ENCODE measurements around the gene TMTC4.

GRCh38 chr13:100694722-100695508 is 20.3 kb upstream of the TMTC4 start:
- TF ChIP-seq TCF4 (CRISPR knock-in tag; IDR thresholded peaks at IDR 0.05; ENCODE audit: borderline replicate concordance) (no peak), TOX (CRISPR knock-in tag; IDR thresholded peaks at IDR 0.05; ENCODE audit: borderline replicate concordance) (no peak), RARB (CRISPR knock-in tag; IDR thresholded peaks at IDR 0.05) (no peak), ZFP3 (CRISPR knock-in tag; IDR thresholded peaks at IDR 0.05) (no peak), BACH2 (CRISPR knock-in tag; IDR thresholded peaks at IDR 0.05; ENCODE audit: borderline replicate concordance) (no peak), CSDC2 (CRISPR knock-in tag; IDR thresholded peaks at IDR 0.05) (no peak), ESRRG (CRISPR knock-in tag; IDR thresholded peaks at IDR 0.05) (no peak), ZC3H10 (CRISPR knock-in tag; IDR thresholded peaks at IDR 0.05) (no peak)
- TF ChIP-seq, protein P1, sequence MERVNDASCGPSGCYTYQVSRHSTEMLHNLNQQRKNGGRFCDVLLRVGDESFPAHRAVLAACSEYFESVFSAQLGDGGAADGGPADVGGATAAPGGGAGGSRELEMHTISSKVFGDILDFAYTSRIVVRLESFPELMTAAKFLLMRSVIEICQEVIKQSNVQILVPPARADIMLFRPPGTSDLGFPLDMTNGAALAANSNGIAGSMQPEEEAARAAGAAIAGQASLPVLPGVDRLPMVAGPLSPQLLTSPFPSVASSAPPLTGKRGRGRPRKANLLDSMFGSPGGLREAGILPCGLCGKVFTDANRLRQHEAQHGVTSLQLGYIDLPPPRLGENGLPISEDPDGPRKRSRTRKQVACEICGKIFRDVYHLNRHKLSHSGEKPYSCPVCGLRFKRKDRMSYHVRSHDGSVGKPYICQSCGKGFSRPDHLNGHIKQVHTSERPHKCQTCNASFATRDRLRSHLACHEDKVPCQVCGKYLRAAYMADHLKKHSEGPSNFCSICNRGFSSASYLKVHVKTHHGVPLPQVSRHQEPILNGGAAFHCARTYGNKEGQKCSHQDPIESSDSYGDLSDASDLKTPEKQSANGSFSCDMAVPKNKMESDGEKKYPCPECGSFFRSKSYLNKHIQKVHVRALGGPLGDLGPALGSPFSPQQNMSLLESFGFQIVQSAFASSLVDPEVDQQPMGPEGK (CRISPR knock-in tag; IDR thresholded peaks at IDR 0.05; ENCODE audit: borderline replicate concordance): no peak
- TF ChIP-seq, protein P2, sequence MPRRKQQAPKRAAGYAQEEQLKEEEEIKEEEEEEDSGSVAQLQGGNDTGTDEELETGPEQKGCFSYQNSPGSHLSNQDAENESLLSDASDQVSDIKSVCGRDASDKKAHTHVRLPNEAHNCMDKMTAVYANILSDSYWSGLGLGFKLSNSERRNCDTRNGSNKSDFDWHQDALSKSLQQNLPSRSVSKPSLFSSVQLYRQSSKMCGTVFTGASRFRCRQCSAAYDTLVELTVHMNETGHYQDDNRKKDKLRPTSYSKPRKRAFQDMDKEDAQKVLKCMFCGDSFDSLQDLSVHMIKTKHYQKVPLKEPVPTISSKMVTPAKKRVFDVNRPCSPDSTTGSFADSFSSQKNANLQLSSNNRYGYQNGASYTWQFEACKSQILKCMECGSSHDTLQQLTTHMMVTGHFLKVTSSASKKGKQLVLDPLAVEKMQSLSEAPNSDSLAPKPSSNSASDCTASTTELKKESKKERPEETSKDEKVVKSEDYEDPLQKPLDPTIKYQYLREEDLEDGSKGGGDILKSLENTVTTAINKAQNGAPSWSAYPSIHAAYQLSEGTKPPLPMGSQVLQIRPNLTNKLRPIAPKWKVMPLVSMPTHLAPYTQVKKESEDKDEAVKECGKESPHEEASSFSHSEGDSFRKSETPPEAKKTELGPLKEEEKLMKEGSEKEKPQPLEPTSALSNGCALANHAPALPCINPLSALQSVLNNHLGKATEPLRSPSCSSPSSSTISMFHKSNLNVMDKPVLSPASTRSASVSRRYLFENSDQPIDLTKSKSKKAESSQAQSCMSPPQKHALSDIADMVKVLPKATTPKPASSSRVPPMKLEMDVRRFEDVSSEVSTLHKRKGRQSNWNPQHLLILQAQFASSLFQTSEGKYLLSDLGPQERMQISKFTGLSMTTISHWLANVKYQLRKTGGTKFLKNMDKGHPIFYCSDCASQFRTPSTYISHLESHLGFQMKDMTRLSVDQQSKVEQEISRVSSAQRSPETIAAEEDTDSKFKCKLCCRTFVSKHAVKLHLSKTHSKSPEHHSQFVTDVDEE (CRISPR knock-in tag; IDR thresholded peaks at IDR 0.05): no peak
- TF ChIP-seq, protein P3, sequence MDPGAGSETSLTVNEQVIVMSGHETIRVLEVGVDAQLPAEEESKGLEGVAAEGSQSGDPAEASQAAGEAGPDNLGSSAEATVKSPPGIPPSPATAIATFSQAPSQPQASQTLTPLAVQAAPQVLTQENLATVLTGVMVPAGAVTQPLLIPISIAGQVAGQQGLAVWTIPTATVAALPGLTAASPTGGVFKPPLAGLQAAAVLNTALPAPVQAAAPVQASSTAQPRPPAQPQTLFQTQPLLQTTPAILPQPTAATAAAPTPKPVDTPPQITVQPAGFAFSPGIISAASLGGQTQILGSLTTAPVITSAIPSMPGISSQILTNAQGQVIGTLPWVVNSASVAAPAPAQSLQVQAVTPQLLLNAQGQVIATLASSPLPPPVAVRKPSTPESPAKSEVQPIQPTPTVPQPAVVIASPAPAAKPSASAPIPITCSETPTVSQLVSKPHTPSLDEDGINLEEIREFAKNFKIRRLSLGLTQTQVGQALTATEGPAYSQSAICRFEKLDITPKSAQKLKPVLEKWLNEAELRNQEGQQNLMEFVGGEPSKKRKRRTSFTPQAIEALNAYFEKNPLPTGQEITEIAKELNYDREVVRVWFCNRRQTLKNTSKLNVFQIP (CRISPR knock-in tag; IDR thresholded peaks at IDR 0.05; ENCODE audit: borderline replicate concordance, low read depth): no peak
